Psoas muscle (tissue), 8 donors: Measurements from ENCODE around the gene NME7. TPM values are rescaled to one million over a fixed set of nuclear protein-coding genes. Genes with fewer than 3 reads are reported as not detected.
"Not testable (repeated sequence)": the region's sequence is repeated elsewhere in the genome, so short reads cannot be mapped to it uniquely, and the experiment has no call there.

ENCODE experiments used
- ATAC-seq, 4 donors: fragments of 200-7000 bp; cut with Tn5 transposase; one replicate each; pipeline ENCODE4 v1.9.1; 2020; ENCODE audit warnings: moderate library complexity in 3 of 4, mild to moderate bottlenecking in 2 of 4
- DNase-seq, 2 donors: peaks; one replicate each; pipeline ENCODE4 v3.0.0-alpha.2; 2020
- H3K27ac ChIP-seq: fragments of 200-600 bp; one replicate; pipeline ENCODE4 v1.8.0; 2022
- H3K27me3 ChIP-seq, 3 donors: fragments of 200-600 bp in 1 of 3; one replicate each; pipeline versions ENCODE4 v1.6.1 to v1.8.0; 2013 to 2022; ENCODE audit warnings: low read length in 2 of 3, mild to moderate bottlenecking in 2 of 3, moderate library complexity in 1 of 3; ENCODE audit not compliant: insufficient read depth in 3 of 3
- H3K36me3 ChIP-seq, 2 donors: fragments of 200-600 bp in 1 of 2; one replicate each; pipeline versions ENCODE4 v1.6.1 to v1.8.0; 2013 to 2022; ENCODE audit warnings: low read depth in 1 of 2, mild to moderate bottlenecking in 1 of 2, moderate library complexity in 1 of 2; ENCODE audit not compliant: insufficient read depth in 1 of 2
- H3K4me1 ChIP-seq: fragments of 200-600 bp; one replicate; pipeline ENCODE4 v1.8.0; 2022
- H3K4me3 ChIP-seq: fragments of 200-600 bp; one replicate; pipeline ENCODE4 v1.8.0; 2022; ENCODE audit warnings: mild to moderate bottlenecking
- H3K9me3 ChIP-seq: fragments of 200-600 bp; one replicate; pipeline ENCODE4 v1.8.0; 2022
- CTCF ChIP-seq: fragments of 200-600 bp; IDR thresholded peaks from one replicate; pipeline ENCODE4 v1.8.0; 2022; ENCODE audit warnings: antibody characterized with exemption
- WGBS, 3 donors: extraction: QIAGEN DNeasy Blood & Tissue Kit; methylation state at CpG; one replicate each; pipeline versions ENCODE4 v1.1.6 to v1.1.7; 2013; 5-methylcytosine and 5-hydroxymethylcytosine counted together
- intact Hi-C, 2 donors: fragments of 100-400 bp; cut with DNase I; formaldehyde crosslinking; loops; one replicate each; pipeline versions ENCODE4 v1.11.0 to v1.14.2; 2022
- polyA plus RNA-seq, 3 donors: library from polyadenylated mRNA; stranded (reverse); fragments of 200-250 nt; gene quantifications; one replicate each; pipeline ENCODE4 v1.2.3, GENCODE V29; 2013
- total RNA-seq, 4 donors: library from RNA; stranded (reverse); fragmentation: NEBNext Ultra II Directional in 2 of 4; extraction: Animal tissue kit (Norgen Biotek cat#: 25700) in 2 of 4; gene quantifications; one replicate each; pipeline versions ENCODE4 v1.2.1 to v1.2.4, GENCODE V29; 2021 to 2023
- donor health status: healthy with polysubstance abuse.
- donor health status: DM: no; HTN: no; CAD: no; lungs with moderate emphysema.
- donor health status: Bipolar disorder and iron deficiency.
- donor health status: healthy.
- donor health status: DM: yes; HTN: yes; CAD: no.
- donor health status: DM: no; HTN: no; CAD: no.
- donor health status: DM: no; HTN: no; CAD: no.
- donor health status: DM: yes; HTN: yes; CAD: no.

The NME7 gene
- total and polyA plus RNA-seq, 7 donors, result 3.9 to 14.1 (median 4.8) TPM

DNA sequence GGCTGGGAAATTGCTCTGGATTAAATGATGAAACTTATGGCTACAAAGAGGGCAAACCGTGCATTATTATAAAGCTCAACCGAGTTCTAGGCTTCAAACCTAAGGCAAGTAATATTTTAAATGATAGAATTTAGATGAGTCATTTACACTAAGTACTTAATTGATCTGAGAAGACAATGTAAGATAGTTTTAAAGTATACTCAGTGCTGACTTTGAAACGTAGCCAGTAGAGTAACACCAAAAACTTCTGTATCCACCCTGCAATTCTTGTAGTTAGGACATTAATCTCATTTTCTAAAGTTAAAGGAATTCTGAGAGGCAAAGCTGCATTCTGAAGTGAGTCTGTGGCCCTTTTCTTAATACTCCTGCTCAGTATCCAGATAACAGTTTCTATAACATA lies 240.3 kb downstream of the NME7 start:
- peaks cover 7 to 98% of the 10 kb centered on the region in 2 donors for H3K36me3 ChIP-seq
- 74 to 88% (median 86%) methylated on average over 3 of the region's 3 CpGs for WGBS, 3 donors
- no peak for TF ChIP-seq CTCF
- DNase-seq (no peak), ATAC-seq (no peak)
- no peaks in the 10 kb centered on the region for H3K27me3 ChIP-seq
- H3K4me1 ChIP-seq, result peaks cover 51% of the 10 kb centered on the region
- H3K4me3 ChIP-seq, result no peak overlapping the region
- intact Hi-C loops, result no loop called here
- H3K27ac ChIP-seq, result peak overlapping the region; percentile 69
- no peaks in the 10 kb centered on the region for H3K9me3 ChIP-seq

DNA sequence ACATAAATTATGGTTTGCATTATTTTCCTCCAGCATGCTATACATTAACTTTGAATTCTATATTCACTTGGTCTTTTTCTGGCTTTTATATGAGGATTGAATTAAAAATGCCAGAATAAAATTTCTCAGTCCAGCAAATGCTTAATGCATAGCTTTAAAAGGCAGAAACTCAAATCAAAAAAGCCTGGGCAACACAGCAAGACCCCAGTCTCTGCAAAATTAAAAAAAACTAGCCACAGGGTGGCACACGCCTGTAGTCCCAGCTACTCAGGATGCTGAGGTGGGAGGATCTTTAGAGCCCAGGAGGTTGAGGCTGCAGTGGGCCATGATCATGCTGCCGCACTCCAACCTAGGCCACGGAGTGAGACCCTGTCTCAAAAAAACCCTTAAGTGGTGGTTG lies 241.3 kb downstream of the NME7 start:
- intact Hi-C loops, result no loop called here
- no peak for ATAC-seq

DNA sequence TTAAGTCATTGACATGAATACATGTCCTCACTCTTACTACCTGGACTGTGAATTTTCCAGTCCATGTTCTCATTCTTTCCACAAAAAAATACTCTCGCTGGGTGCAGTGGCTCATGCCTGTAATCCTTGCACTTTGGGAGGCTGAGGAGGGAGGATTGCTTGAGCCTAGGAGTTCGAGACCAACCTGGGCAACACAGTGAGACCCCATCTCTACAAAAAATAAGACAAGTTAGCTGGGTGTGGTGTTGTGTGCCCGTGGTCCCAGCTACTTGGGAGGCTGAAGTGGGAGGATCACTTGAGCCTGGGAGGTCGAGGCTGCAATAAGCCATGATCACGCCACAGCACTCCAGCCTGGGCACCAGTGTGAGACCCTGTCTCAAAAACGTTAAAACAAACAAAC lies 242.0 kb downstream of the NME7 start:
- WGBS, 3 donors, result 92 to 93% (median 92%) methylated on average over 6 of the region's 6 CpGs
- intact Hi-C loops, result not testable (repeated sequence)

More for the DNA sequence above, 241.3 kb downstream of the NME7 start:
- no peak for TF ChIP-seq CTCF
- Histone ChIP-seq H3K36me3 (peaks cover 11 to 98% of the 10 kb centered on the region in 2 donors), H3K4me3 (no peak overlapping the region), H3K4me1 (peaks cover 57% of the 10 kb centered on the region), H3K27me3 (no peaks in the 10 kb centered on the region), H3K9me3 (no peaks in the 10 kb centered on the region), H3K27ac (peak overlapping the region; percentile 96)
- DNase-seq, result no peak
- 84 to 91% (median 90%) methylated on average over 3 of the region's 3 CpGs for WGBS, 3 donors

DNA sequence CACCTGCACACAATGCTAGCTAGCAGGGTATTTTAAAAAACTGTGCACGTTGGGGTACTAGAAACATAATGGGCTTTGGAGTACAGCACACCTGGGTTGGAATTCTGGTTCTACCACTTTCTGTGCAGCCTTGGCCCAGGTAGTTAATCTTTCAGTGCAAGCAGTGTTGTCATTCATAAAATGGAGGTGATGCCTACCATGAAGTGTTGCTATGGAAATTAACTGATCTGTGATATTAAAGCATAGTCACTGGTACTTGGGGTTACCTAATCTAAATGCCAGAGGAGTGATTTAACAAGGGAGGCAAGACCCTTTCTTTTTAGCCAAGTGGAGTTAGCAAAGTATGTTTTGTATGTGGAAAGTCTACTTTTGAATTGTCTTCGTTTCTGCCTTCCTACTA lies 243.1 kb downstream of the NME7 start:
- WGBS, 3 donors, result 60 to 84% (median 65%) methylated on average over 2 of the region's 2 CpGs
- intact Hi-C loops, result no loop called here

More for the DNA sequence above, 242.0 kb downstream of the NME7 start:
- DNase-seq, ATAC-seq, H3K27me3 ChIP-seq, H3K4me3 ChIP-seq, H3K9me3 ChIP-seq: not testable (repeated sequence)
- peaks cover 9 to 97% of the 10 kb centered on the region in 2 donors for H3K36me3 ChIP-seq
- peak overlapping the region; percentile 96 for H3K27ac ChIP-seq
- peaks cover 57% of the 10 kb centered on the region for H3K4me1 ChIP-seq

DNA sequence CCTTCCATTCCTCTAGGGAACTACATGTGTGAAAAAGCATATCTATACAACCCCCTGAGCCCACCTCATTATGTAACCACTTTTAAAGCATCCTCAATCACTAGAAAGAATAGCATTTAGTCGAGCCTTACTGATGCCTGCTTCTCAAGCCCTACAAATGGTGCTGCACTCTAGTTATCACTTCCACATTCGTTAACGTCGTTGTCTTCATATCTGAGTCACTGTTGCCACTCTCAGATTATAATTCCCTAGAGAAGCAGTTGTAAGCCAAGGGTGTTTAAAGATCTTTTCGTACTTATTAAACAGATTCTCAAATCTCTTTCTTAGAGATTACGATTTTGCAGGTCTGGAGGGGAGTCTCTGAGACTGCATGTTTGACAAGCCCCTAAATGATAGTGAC lies 244.6 kb downstream of the NME7 start:
- WGBS, 3 donors, result 59 to 78% (median 60%) methylated on average over 6 of the region's 6 CpGs
- Histone ChIP-seq H3K27me3 (no peaks in the 10 kb centered on the region), H3K4me3 (no peak overlapping the region), H3K9me3 (no peaks in the 10 kb centered on the region), H3K27ac (peak overlapping the region; percentile 96), H3K36me3 (peaks cover 5 to 97% of the 10 kb centered on the region in 2 donors), H3K4me1 (peaks cover 57% of the 10 kb centered on the region)
- no peak for TF ChIP-seq CTCF
- no peak for DNase-seq
- intact Hi-C loops, result no loop called here
- no peak for ATAC-seq

More for the DNA sequence above, 243.1 kb downstream of the NME7 start:
- no peak overlapping the region for H3K4me3 ChIP-seq
- no peaks in the 10 kb centered on the region for H3K27me3 ChIP-seq
- no peak for TF ChIP-seq CTCF
- H3K4me1 ChIP-seq, result peaks cover 59% of the 10 kb centered on the region
- ATAC-seq, result no peak
- H3K27ac ChIP-seq, result peak overlapping the region; percentile 96
- no peak for DNase-seq
- H3K9me3 ChIP-seq, result no peaks in the 10 kb centered on the region
- peaks cover 9 to 97% of the 10 kb centered on the region in 2 donors for H3K36me3 ChIP-seq
